ENCODE results near the gene SAMD10. TPM values are rescaled to one million over a fixed set of nuclear protein-coding genes. Genes with fewer than 3 reads are reported as not detected.
"Not testable (repeated sequence)": the region's sequence is repeated elsewhere in the genome, so short reads cannot be mapped to it uniquely, and the experiment has no call there.

Gene SAMD10
- total and polyA plus RNA-seq, 7 experiments from 2014 or later, result 10.2 to 37.8 (median 14.2) TPM

- H3K9me3 Mint-ChIP-seq, result peaks cover 0 to 2% (median 0%) of the 10 kb centered on the region in 11 donors
- ChIA-PET POLR2A (interaction anchor here (0.6 to 1.0 kb wide), 2 partner anchors 9 to 16 kb away, joined by 3 read pairs; no protein-coding TSS in a partner anchor), CTCF (interaction anchor here (0.6 to 0.9 kb wide), 2 partner anchors 17 to 355 kb away, joined by 3 read pairs; no protein-coding TSS in a partner anchor)
- Histone ChIP-seq H3K9me3 (ENCODE audit: control insufficient read depth in 2 of 3, low read length in 3 of 3) (no peaks in the 10 kb centered on the region), H3K27ac (ENCODE audit: low read depth, low read length) (no peak overlapping the region), H3K36me3 (ENCODE audit: control insufficient read depth in 2 of 3, insufficient read depth in 3 of 3, low read length in 3 of 3) (peaks cover 0 to 74% (median 13%) of the 10 kb centered on the region in 3 experiments), H3K27me3 (ENCODE audit: control insufficient read depth in 2 of 2, insufficient read depth in 2 of 2, low read length in 2 of 2) (no peaks in the 10 kb centered on the region), H3K4me1 (ENCODE audit: control insufficient read depth in 2 of 2, insufficient read depth in 2 of 2, low read length in 2 of 2) (no peaks in the 10 kb centered on the region), H3K4me3 (ENCODE audit: low read length) (no peak overlapping the region)
- peaks cover 0 to 38% (median 6%) of the 10 kb centered on the region in 5 donors for H3K36me3 Mint-ChIP-seq
- H3K4me3 Mint-ChIP-seq, result no peak overlapping the region
- no peaks in the 10 kb centered on the region for H3K27me3 Mint-ChIP-seq
- peaks cover 0 to 9% (median 3%) of the 10 kb centered on the region in 7 donors for H3K4me1 Mint-ChIP-seq
- peak; percentile 38 for ATAC-seq
- DNase-seq, result no peak
- H3K27ac Mint-ChIP-seq, result peak overlapping the region in 4 of 9 donors; percentile 13 to 67 (median 38)
- intact Hi-C loops (cut with micrococcal nuclease), result no loop called here
Measured at GRCh38 chr20:63934271-63935068, 45.0 kb downstream of the SAMD10 start.

- Histone ChIP-seq H3K36me3 (ENCODE audit: control insufficient read depth in 2 of 3, insufficient read depth in 3 of 3, low read length in 3 of 3) (peaks cover under 1 to 76% (median 17%) of the 10 kb centered on the region in 3 experiments), H3K4me1 (ENCODE audit: control insufficient read depth in 2 of 2, insufficient read depth in 2 of 2, low read length in 2 of 2) (no peaks in the 10 kb centered on the region), H3K4me3 (ENCODE audit: low read length) (no peak overlapping the region), H3K9me3 (ENCODE audit: control insufficient read depth in 2 of 3, low read length in 3 of 3) (no peaks in the 10 kb centered on the region), H3K27ac (ENCODE audit: low read depth, low read length) (no peak overlapping the region), H3K27me3 (ENCODE audit: control insufficient read depth in 2 of 2, insufficient read depth in 2 of 2, low read length in 2 of 2) (no peaks in the 10 kb centered on the region)
- Mint-ChIP-seq H3K27me3 (no peaks in the 10 kb centered on the region), H3K36me3 (peaks cover 3 to 44% (median 6%) of the 10 kb centered on the region in 5 donors), H3K4me1 (peaks cover 0 to 9% (median 3%) of the 10 kb centered on the region in 7 donors), H3K27ac (no peak overlapping the region), H3K9me3 (peaks cover 0 to 2% (median 0%) of the 10 kb centered on the region in 11 donors), H3K4me3 (no peak overlapping the region)
- POLR2A ChIA-PET, result interaction anchor here (0.7 kb wide), 1 partner anchor 40 kb away, joined by 3 read pairs; no protein-coding TSS in a partner anchor
- DNase-seq (no peak), ATAC-seq (no peak)
- intact Hi-C loops (cut with micrococcal nuclease), result no loop called here
- CTCF ChIA-PET, result interaction anchor here (0.9 kb wide), 1 partner anchor 16 kb away, joined by 3 read pairs; no protein-coding TSS in a partner anchor
Measured at GRCh38 chr20:63933646-63934045, 45.8 kb downstream of the SAMD10 start.

GRCh38 chr20:63932606-63933160 is 46.8 kb downstream of the SAMD10 start:
- H3K27ac Mint-ChIP-seq, result peak overlapping the region in 1 of 9 donors; percentile 48
- CTCF ChIA-PET, result no interaction called here

GRCh38 chr20:63931735-63932134 is 47.7 kb downstream of the SAMD10 start:
- ATAC-seq (no peak), DNase-seq (no peak)
- H3K4me1 ChIP-seq (ENCODE audit: control insufficient read depth in 2 of 2, insufficient read depth in 2 of 2, low read length in 2 of 2), result no peaks in the 10 kb centered on the region
- H3K4me3 ChIP-seq (ENCODE audit: low read length), result no peak overlapping the region
- no peak overlapping the region for H3K27ac Mint-ChIP-seq
- peaks cover 8 to 89% (median 24%) of the 10 kb centered on the region in 3 experiments for H3K36me3 ChIP-seq (ENCODE audit: control insufficient read depth in 2 of 3, insufficient read depth in 3 of 3, low read length in 3 of 3)
- H3K36me3 Mint-ChIP-seq, result peaks cover 9 to 60% (median 13%) of the 10 kb centered on the region in 5 donors
- no peaks in the 10 kb centered on the region for H3K27me3 ChIP-seq (ENCODE audit: control insufficient read depth in 2 of 2, insufficient read depth in 2 of 2, low read length in 2 of 2)
- peaks cover 0 to 2% (median 0%) of the 10 kb centered on the region in 11 donors for H3K9me3 Mint-ChIP-seq
- POLR2A ChIA-PET, result interaction anchor here (1.0 kb wide), 1 partner anchor 30 kb away, joined by 5 read pairs; no protein-coding TSS in a partner anchor
- no peak overlapping the region for H3K27ac ChIP-seq (ENCODE audit: low read depth, low read length)
- no peak overlapping the region for H3K4me3 Mint-ChIP-seq
- no peaks in the 10 kb centered on the region for H3K9me3 ChIP-seq (ENCODE audit: control insufficient read depth in 2 of 3, low read length in 3 of 3)
- intact Hi-C loops (cut with micrococcal nuclease), result no loop called here
- peaks cover 0 to 13% (median 7%) of the 10 kb centered on the region in 7 donors for H3K4me1 Mint-ChIP-seq
- H3K27me3 Mint-ChIP-seq, result no peaks in the 10 kb centered on the region
- CTCF ChIA-PET, result no interaction called here

More at GRCh38 chr20:63932606-63933160, 46.8 kb downstream of the SAMD10 start:
- Mint-ChIP-seq H3K4me1 (peaks cover 0 to 8% (median 5%) of the 10 kb centered on the region in 7 donors), H3K27me3 (no peaks in the 10 kb centered on the region), H3K36me3 (peaks cover 9 to 52% (median 13%) of the 10 kb centered on the region in 5 donors), H3K9me3 (peaks cover 0 to 2% (median 0%) of the 10 kb centered on the region in 11 donors), H3K4me3 (no peak overlapping the region)
- intact Hi-C loops (cut with micrococcal nuclease), result no loop called here
- Histone ChIP-seq H3K9me3 (ENCODE audit: control insufficient read depth in 2 of 3, low read length in 3 of 3) (no peaks in the 10 kb centered on the region), H3K4me1 (ENCODE audit: control insufficient read depth in 2 of 2, insufficient read depth in 2 of 2, low read length in 2 of 2) (no peaks in the 10 kb centered on the region), H3K36me3 (ENCODE audit: control insufficient read depth in 2 of 3, insufficient read depth in 3 of 3, low read length in 3 of 3) (peaks cover 8 to 85% (median 24%) of the 10 kb centered on the region in 3 experiments), H3K27me3 (ENCODE audit: control insufficient read depth in 2 of 2, insufficient read depth in 2 of 2, low read length in 2 of 2) (no peaks in the 10 kb centered on the region), H3K27ac (ENCODE audit: low read depth, low read length) (no peak overlapping the region), H3K4me3 (ENCODE audit: low read length) (no peak overlapping the region)
- no peak for DNase-seq
- ATAC-seq, result no peak
- POLR2A ChIA-PET, result interaction anchor here (0.6 kb wide), 1 partner anchor 196 kb away, joined by 3 read pairs; no protein-coding TSS in a partner anchor

GRCh38 chr20:63930971-63931553 is 48.4 kb downstream of the SAMD10 start:
- H3K27ac ChIP-seq (ENCODE audit: low read depth, low read length), result no peak overlapping the region
- H3K27me3 ChIP-seq (ENCODE audit: control insufficient read depth in 2 of 2, insufficient read depth in 2 of 2, low read length in 2 of 2), result no peaks in the 10 kb centered on the region
- no peaks in the 10 kb centered on the region for H3K9me3 ChIP-seq (ENCODE audit: control insufficient read depth in 2 of 3, low read length in 3 of 3)
- H3K4me1 ChIP-seq (ENCODE audit: control insufficient read depth in 2 of 2, insufficient read depth in 2 of 2, low read length in 2 of 2), result no peaks in the 10 kb centered on the region
- H3K27me3 Mint-ChIP-seq, result no peaks in the 10 kb centered on the region
- no peaks in the 10 kb centered on the region for H3K9me3 Mint-ChIP-seq
- peaks cover 8 to 93% (median 24%) of the 10 kb centered on the region in 3 experiments for H3K36me3 ChIP-seq (ENCODE audit: control insufficient read depth in 2 of 3, insufficient read depth in 3 of 3, low read length in 3 of 3)
- intact Hi-C loops (cut with micrococcal nuclease), result no loop called here
- H3K4me3 ChIP-seq (ENCODE audit: low read length), result no peak overlapping the region
- no peak overlapping the region for H3K4me3 Mint-ChIP-seq
- CTCF ChIA-PET, result no interaction called here
- H3K4me1 Mint-ChIP-seq, result peaks cover 5 to 17% (median 12%) of the 10 kb centered on the region in 7 donors
- H3K36me3 Mint-ChIP-seq, result peaks cover 7 to 63% (median 13%) of the 10 kb centered on the region in 5 donors
- no peak overlapping the region for H3K27ac Mint-ChIP-seq
- POLR2A ChIA-PET, result interaction anchor here (1.0 kb wide), 1 partner anchor 30 kb away, joined by 5 read pairs; no protein-coding TSS in a partner anchor
- ATAC-seq (no peak), DNase-seq (no peak)

GRCh38 chr20:63929473-63929883 is 50.0 kb downstream of the SAMD10 start:
- POLR2A ChIA-PET, result interaction anchor here (0.7 kb wide), 1 partner anchor 18 kb away, joined by 3 read pairs; no protein-coding TSS in a partner anchor
- H3K4me3 Mint-ChIP-seq; H3K27ac ChIP-seq (ENCODE audit: low read depth, low read length); H3K9me3 Mint-ChIP-seq; H3K27me3 Mint-ChIP-seq; H3K27me3 ChIP-seq (ENCODE audit: control insufficient read depth in 2 of 2, insufficient read depth in 2 of 2, low read length in 2 of 2); intact Hi-C loops (cut with micrococcal nuclease); ATAC-seq; H3K9me3 ChIP-seq (ENCODE audit: control insufficient read depth in 2 of 3, low read length in 3 of 3); H3K27ac Mint-ChIP-seq; DNase-seq; H3K4me1 ChIP-seq (ENCODE audit: control insufficient read depth in 2 of 2, insufficient read depth in 2 of 2, low read length in 2 of 2); H3K4me3 ChIP-seq (ENCODE audit: low read length); CTCF ChIA-PET: not testable (repeated sequence)
- H3K4me1 Mint-ChIP-seq, result peaks cover 14 to 28% (median 17%) of the 10 kb centered on the region in 7 donors
- H3K36me3 Mint-ChIP-seq, result peaks cover 4 to 58% (median 10%) of the 10 kb centered on the region in 5 donors
- H3K36me3 ChIP-seq (ENCODE audit: control insufficient read depth in 2 of 3, insufficient read depth in 3 of 3, low read length in 3 of 3), result peaks cover 8 to 82% (median 19%) of the 10 kb centered on the region in 3 experiments
